T-cell (primary cell): ENCODE measurements around the gene ZNF836. TPM values are rescaled to one million over a fixed set of nuclear protein-coding genes. Genes with fewer than 3 reads are reported as not detected.
"Not testable (repeated sequence)": the region's sequence is repeated elsewhere in the genome, so short reads cannot be mapped to it uniquely, and the experiment has no call there.

Experiments used
- ATAC-seq, 4 experiments: fragments of 200-7000 bp in 3 of 4; fragments of 150-1000 bp in 1 of 4; cut with Tn5 transposase; replicated peaks in 1 of 4; 1 replicate in 3 of 4; 2 replicates in 1 of 4; pipeline ENCODE4 v1.10.0; 2021; ENCODE audit warnings: moderate library complexity in 3 of 4, mild to moderate bottlenecking in 2 of 4, moderate number of reproducible peaks in 1 of 4
- CTCF ChIA-PET, 2 donors: fragments of 300-600 bp; sonication (Branson Sonifier 250); formaldehyde crosslinking; loops; one replicate each; lab custom pipeline; 2022; ENCODE audit warnings: antibody characterized with exemption in 2 of 2; lab: Charles Lee
- POLR2A ChIA-PET, 2 donors: fragments of 300-600 bp; sonication (Branson Sonifier 250); formaldehyde crosslinking; loops; one replicate each; lab custom pipeline; 2022; ENCODE audit warnings: antibody characterized with exemption in 2 of 2; lab: Charles Lee
- DNase-seq, 35 experiments: peaks; one replicate each; pipeline versions ENCODE4 v3.0.0 to v3.0.0-alpha.2; 2013 to 2023
- H3K27ac ChIP-seq: one replicate; pipeline ENCODE4 v1.5.1; 2013; ENCODE audit warnings: low read length
- H3K27me3 ChIP-seq, 2 experiments: replicated peaks in 1 of 2; 1 replicate in 1 of 2; 2 replicates in 1 of 2; pipeline versions ENCODE4 v1.6.1 to v1.7.0; 2013; ENCODE audit warnings: low read length in 1 of 2, mixed read lengths in 1 of 2; ENCODE audit not compliant: control insufficient read depth in 2 of 2, insufficient read depth in 2 of 2; ENCODE audit errors: extremely low read depth in 1 of 2
- H3K36me3 ChIP-seq, 2 donors: 1 replicate in 1 of 2; 2 replicates in 1 of 2; pipeline versions ENCODE4 v1.6.1 to v1.7.0; 2013; ENCODE audit warnings: low read length in 1 of 2; ENCODE audit not compliant: control insufficient read depth in 2 of 2, insufficient read depth in 1 of 2; ENCODE audit errors: extremely low read depth in 1 of 2
- H3K4me1 ChIP-seq, 2 experiments: 1 replicate in 1 of 2; 2 replicates in 1 of 2; pipeline versions ENCODE4 v1.6.1 to v1.7.0; 2013; ENCODE audit warnings: low read length in 2 of 2, mixed read lengths in 1 of 2; ENCODE audit not compliant: insufficient read depth in 2 of 2, control insufficient read depth in 1 of 2; ENCODE audit errors: extremely low read depth in 1 of 2
- H3K4me3 ChIP-seq, 2 donors: 1 replicate in 1 of 2; 2 replicates in 1 of 2; pipeline versions ENCODE4 v1.5.1 to v1.7.0; 2013; ENCODE audit warnings: mild to moderate bottlenecking in 2 of 2, low read length in 1 of 2, moderate library complexity in 1 of 2; ENCODE audit not compliant: control insufficient read depth in 1 of 2; ENCODE audit errors: extremely low read depth in 1 of 2
- H3K9me3 ChIP-seq: 2 replicates; pipeline ENCODE4 v1.7.0; 2013
- H3K27ac Mint-ChIP-seq, 2 donors: one replicate each; pipeline ENCODE4 v1.8.0; 2020 to 2021; ENCODE audit warnings: mild to moderate bottlenecking in 2 of 2, mixed read lengths in 2 of 2
- H3K27me3 Mint-ChIP-seq, 2 donors: one replicate each; pipeline ENCODE4 v1.8.0; 2021 to 2022; ENCODE audit warnings: mixed read lengths in 2 of 2
- H3K36me3 Mint-ChIP-seq: one replicate; pipeline ENCODE4 v1.8.0; 2021; ENCODE audit warnings: mixed read lengths
- H3K4me1 Mint-ChIP-seq, 3 donors: one replicate each; pipeline ENCODE4 v1.8.0; 2020 to 2022; ENCODE audit warnings: mixed read lengths in 3 of 3, mild to moderate bottlenecking in 1 of 3
- H3K4me3 Mint-ChIP-seq, 3 donors: one replicate each; pipeline ENCODE4 v1.8.0; 2020 to 2022; ENCODE audit warnings: mild to moderate bottlenecking in 3 of 3, mixed read lengths in 3 of 3, moderate library complexity in 3 of 3
- H3K9me3 Mint-ChIP-seq, 3 donors: one replicate each; pipeline ENCODE4 v1.8.0; 2020 to 2022; ENCODE audit warnings: mixed read lengths in 3 of 3
- WGBS: methylation state at CpG from one replicate; pipeline ENCODE4 v1.1.5; 2013; ENCODE audit warnings: missing lambda C conversion rate; ENCODE audit not compliant: insufficient coverage; 5-methylcytosine and 5-hydroxymethylcytosine counted together
- total RNA-seq, 35 experiments: library from RNA in 6 of 35; stranded (reverse) in 6 of 35; fragments of 120-200 nt in 1 of 35; gene quantifications; one replicate each; pipeline versions ENCODE4 v1.2.1 to v1.2.4 and lab custom pipeline; 2013 to 2026

The ZNF836 gene
- total RNA-seq, 5 donors from 2014 or later (not counting 1 experiment from before 2014, with no cell fraction given): 27.6 to 43.9 (median 35.0) TPM

DNA sequence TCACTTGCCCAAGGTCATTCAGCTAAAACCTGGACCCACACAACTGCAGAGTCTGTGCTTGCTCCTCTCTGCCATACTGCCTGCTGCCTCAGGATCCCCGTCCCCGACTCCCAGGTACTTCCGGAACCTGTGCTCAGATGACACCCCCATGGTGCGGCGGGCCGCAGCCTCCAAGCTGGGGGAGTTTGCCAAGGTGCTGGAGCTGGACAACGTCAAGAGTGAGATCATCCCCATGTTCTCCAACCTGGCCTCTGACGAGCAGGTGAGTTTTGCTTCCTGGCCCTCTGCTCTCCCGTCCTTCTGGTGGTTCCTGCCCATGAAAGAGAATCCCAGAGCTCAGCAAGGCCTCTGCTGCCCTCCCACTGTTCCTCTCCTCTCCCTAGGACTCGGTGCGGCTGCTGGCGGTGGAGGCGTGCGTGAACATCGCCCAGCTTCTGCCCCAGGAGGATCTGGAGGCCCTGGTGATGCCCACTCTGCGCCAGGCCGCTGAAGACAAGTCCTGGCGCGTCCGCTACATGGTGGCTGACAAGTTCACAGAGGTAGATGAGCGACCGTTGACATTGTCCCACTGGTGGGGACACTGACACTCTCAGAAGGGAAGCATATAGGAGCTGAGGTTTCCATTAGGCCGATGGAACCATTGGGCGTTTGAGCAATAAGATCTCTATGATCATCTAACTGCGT lies 41.3 kb upstream of the ZNF836 start:
- CTCF ChIA-PET: interaction anchor here in 1 of 2 donors (0.7 kb wide), 1 partner anchor 29 kb away, joined by 9 read pairs; no protein-coding TSS in a partner anchor

DNA sequence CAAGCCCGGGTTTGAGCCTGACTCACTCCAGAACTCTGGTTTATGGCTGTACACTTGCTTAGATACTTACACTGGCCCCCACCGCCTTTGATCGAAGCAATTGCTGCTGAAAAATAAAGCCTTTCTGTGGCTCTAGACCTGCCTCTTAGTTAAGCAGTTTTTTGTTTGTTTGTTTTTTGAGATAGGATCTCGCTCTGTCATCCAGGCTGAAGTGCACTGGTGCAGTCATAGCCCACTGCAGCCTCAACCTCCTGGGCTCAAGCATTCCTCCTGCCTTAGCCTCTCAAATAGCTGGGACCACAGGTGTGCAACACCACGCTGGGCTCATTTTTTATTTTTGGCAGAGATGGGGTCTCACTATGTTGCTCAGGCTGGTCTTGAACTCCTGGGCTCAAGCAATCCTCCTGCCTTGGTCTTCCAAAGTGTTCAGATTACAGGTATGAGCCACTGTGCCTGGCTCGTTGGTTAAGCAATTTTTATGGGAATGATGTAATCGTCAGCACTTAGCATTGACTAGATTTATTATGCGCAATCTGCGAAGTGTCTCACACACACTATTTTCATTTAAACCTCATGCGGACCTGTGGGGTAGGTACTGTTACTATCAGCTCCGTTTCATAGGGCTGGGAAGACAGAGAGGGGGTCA lies 40.6 kb upstream of the ZNF836 start:
- Histone ChIP-seq H3K27ac (no peak overlapping the region), H3K4me3 (no peak overlapping the region), H3K36me3 (peaks cover 22 to 85% of the 10 kb centered on the region in 2 donors), H3K9me3 (no peaks in the 10 kb centered on the region), H3K4me1 (peaks cover 0 to 4% of the 10 kb centered on the region in 2 experiments), H3K27me3 (no peaks in the 10 kb centered on the region)
- H3K4me3 Mint-ChIP-seq: no peak overlapping the region
- 95% methylated on average over 5 of the region's 11 CpGs for WGBS
- no peak for ATAC-seq
- H3K27me3 Mint-ChIP-seq: no peaks in the 10 kb centered on the region
- CTCF ChIA-PET: no interaction called here
- H3K4me1 Mint-ChIP-seq: peaks cover 6 to 15% (median 9%) of the 10 kb centered on the region in 3 donors
- H3K36me3 Mint-ChIP-seq: peaks cover 53% of the 10 kb centered on the region
- POLR2A ChIA-PET: no interaction called here
- no peak for DNase-seq
- no peaks in the 10 kb centered on the region for H3K9me3 Mint-ChIP-seq
- no peak overlapping the region for H3K27ac Mint-ChIP-seq

More for the DNA sequence above, 41.3 kb upstream of the ZNF836 start:
- Histone ChIP-seq H3K36me3 (peaks cover 22 to 85% of the 10 kb centered on the region in 2 donors), H3K4me1 (peaks cover 0 to 4% of the 10 kb centered on the region in 2 experiments), H3K27ac (no peak overlapping the region), H3K4me3 (no peak overlapping the region), H3K27me3 (no peaks in the 10 kb centered on the region), H3K9me3 (no peaks in the 10 kb centered on the region)
- Mint-ChIP-seq H3K4me3 (no peak overlapping the region), H3K9me3 (no peaks in the 10 kb centered on the region), H3K4me1 (peaks cover 5 to 11% (median 5%) of the 10 kb centered on the region in 3 donors), H3K27ac (no peak overlapping the region), H3K36me3 (peaks cover 58% of the 10 kb centered on the region), H3K27me3 (no peaks in the 10 kb centered on the region)
- ATAC-seq: no peak
- DNase-seq: no peak
- WGBS: 98% methylated on average over 17 of the region's 25 CpGs
- POLR2A ChIA-PET: no interaction called here

DNA sequence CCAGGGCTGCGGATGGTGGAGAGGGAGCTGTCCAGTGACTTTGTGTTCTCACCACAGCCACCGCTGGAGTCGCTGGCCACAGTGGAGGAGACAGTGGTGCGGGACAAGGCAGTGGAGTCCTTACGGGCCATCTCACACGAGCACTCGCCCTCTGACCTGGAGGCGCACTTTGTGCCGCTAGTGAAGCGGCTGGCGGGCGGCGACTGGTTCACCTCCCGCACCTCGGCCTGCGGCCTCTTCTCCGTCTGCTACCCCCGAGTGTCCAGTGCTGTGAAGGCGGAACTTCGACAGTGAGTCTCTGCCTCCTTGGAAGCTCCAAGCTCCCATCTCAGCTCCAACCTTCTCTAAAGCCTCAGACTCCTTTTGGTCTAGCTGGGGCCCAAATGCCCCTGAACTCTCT lies 39.8 kb upstream of the ZNF836 start:
- ChIA-PET POLR2A (no interaction called here), CTCF (no interaction called here)
- Histone ChIP-seq H3K27ac (no peak overlapping the region), H3K9me3 (no peaks in the 10 kb centered on the region), H3K27me3 (no peaks in the 10 kb centered on the region), H3K36me3 (peaks cover 20 to 85% of the 10 kb centered on the region in 2 donors), H3K4me1 (peaks cover 0 to 4% of the 10 kb centered on the region in 2 experiments), H3K4me3 (no peak overlapping the region)
- Mint-ChIP-seq H3K4me3 (no peak overlapping the region), H3K27ac (no peak overlapping the region), H3K36me3 (peaks cover 55% of the 10 kb centered on the region), H3K27me3 (no peaks in the 10 kb centered on the region), H3K4me1 (peaks cover 8 to 20% (median 12%) of the 10 kb centered on the region in 3 donors), H3K9me3 (no peaks in the 10 kb centered on the region)
- 98% methylated on average over 20 of the region's 20 CpGs for WGBS
- ATAC-seq (no peak), DNase-seq (no peak)

DNA sequence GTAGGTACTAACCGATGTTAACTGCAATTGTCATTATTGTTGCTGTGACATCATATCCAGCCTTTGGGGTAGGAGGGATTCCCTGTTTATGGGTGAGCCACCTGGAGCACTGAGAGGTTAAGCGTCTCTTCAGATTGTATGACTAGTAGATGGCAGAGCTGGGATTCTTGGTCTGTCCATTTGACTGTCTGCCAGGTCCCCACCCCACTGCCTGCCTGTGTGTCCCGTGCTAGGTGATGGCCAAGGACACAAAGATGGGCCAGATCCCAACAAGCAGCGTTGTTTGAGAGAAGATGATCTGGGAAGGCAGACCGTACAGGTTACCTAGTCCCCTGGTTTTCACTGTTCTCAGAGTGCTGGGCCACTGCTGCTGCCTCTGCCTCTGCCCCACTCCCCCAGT lies 35.1 kb upstream of the ZNF836 start:
- no peak for ATAC-seq
- H3K4me3 ChIP-seq: no peak overlapping the region
- Mint-ChIP-seq H3K4me1 (peaks cover 45 to 65% (median 47%) of the 10 kb centered on the region in 3 donors), H3K27me3 (no peaks in the 10 kb centered on the region), H3K4me3 (no peak overlapping the region), H3K36me3 (peaks cover 72% of the 10 kb centered on the region), H3K27ac (no peak overlapping the region), H3K9me3 (no peaks in the 10 kb centered on the region)
- ChIA-PET POLR2A (no interaction called here), CTCF (no interaction called here)
- WGBS: 95% methylated on average over 5 of the region's 5 CpGs
- DNase-seq: no peak
- H3K27me3 ChIP-seq: no peaks in the 10 kb centered on the region
- no peaks in the 10 kb centered on the region for H3K9me3 ChIP-seq
- H3K36me3 ChIP-seq: peaks cover 5 to 85% of the 10 kb centered on the region in 2 donors
- no peak overlapping the region for H3K27ac ChIP-seq
- H3K4me1 ChIP-seq: peaks cover 0 to 11% of the 10 kb centered on the region in 2 experiments

DNA sequence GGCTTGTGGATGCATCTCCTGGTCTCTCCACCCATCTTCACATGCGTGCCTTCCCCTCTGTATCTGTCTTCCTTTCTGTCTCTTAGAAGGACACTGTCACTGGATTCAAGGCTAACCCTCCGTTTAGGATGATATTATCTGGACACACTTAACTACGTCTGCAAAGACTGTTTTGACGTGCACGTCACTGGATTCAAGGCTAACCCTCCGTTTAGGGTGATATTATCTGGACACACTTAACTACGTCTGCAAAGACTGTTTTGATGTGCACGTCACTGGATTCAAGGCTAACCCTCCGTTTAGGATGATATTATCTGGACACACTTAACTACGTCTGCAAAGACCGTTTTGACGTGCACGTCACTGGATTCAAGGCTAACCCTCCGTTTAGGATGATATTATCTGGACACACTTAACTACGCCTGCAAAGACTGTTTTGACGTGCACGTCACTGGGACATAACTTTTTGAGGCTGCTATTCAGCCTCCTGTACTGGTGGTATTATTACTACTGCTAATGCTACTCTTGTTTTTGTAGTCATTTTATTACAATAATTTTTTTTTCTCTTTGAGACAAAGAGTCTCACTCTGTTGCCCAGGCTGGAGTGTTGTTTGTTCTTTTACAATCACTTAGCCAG lies 29.5 kb upstream of the ZNF836 start:
- H3K4me1 ChIP-seq: peaks cover 0 to 11% of the 10 kb centered on the region in 2 experiments
- H3K9me3 Mint-ChIP-seq, H3K9me3 ChIP-seq, H3K27ac ChIP-seq, POLR2A ChIA-PET, H3K27ac Mint-ChIP-seq, H3K27me3 ChIP-seq, H3K4me3 ChIP-seq, ATAC-seq, H3K27me3 Mint-ChIP-seq, DNase-seq, H3K4me3 Mint-ChIP-seq, CTCF ChIA-PET: not testable (repeated sequence)
- H3K36me3 Mint-ChIP-seq: peaks cover 60% of the 10 kb centered on the region
- H3K36me3 ChIP-seq: peaks cover 6 to 87% of the 10 kb centered on the region in 2 donors
- H3K4me1 Mint-ChIP-seq: peaks cover 76 to 84% (median 82%) of the 10 kb centered on the region in 3 donors
- 95% methylated on average over 8 of the region's 17 CpGs for WGBS

DNA sequence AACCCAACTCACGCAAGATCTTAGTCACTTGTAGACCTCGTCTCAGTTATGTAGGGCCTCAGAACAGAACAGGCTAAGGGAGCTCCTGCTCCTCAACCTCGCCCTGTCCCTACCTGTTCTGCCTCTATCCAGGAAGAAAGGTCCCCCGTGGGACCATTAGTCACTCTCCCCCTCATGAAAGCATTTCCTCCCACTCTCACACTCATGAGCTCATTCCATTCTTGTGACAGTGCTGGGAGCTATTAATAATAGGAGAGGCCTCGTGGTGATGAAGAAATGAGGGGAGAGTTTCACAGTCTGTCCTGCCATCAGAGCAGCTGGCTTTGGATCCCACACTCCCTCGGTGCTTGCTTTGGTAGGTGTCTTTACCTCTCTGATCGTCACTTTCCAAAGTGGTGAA lies 28.6 kb upstream of the ZNF836 start:
- 91% methylated on average over 5 of the region's 7 CpGs for WGBS
- Mint-ChIP-seq H3K4me1 (peaks cover 74 to 85% (median 82%) of the 10 kb centered on the region in 3 donors), H3K27ac (no peak overlapping the region), H3K4me3 (no peak overlapping the region), H3K27me3 (no peaks in the 10 kb centered on the region), H3K36me3 (peaks cover 57% of the 10 kb centered on the region), H3K9me3 (no peaks in the 10 kb centered on the region)
- POLR2A ChIA-PET: interaction anchor here (0.6 kb wide), 2 partner anchors 16 to 334 kb away, joined by 6 to 8 read pairs; no protein-coding TSS in a partner anchor
- CTCF ChIA-PET: interaction anchor here in 1 of 2 donors (0.5 kb wide), 1 partner anchor 510 kb away, joined by 8 read pairs; no protein-coding TSS in a partner anchor
- ATAC-seq: no peak
- Histone ChIP-seq H3K36me3 (peaks cover 6 to 87% of the 10 kb centered on the region in 2 donors), H3K27ac (no peak overlapping the region), H3K4me1 (peaks cover 0 to 7% of the 10 kb centered on the region in 2 experiments), H3K4me3 (no peak overlapping the region), H3K27me3 (no peaks in the 10 kb centered on the region), H3K9me3 (no peaks in the 10 kb centered on the region)
- DNase-seq: no peak
